Stimulated activated CD4-positive, alpha-beta T cell treated with anti-CD3 and anti-CD28 coated beads, Interleukin-1b, Interleukin-23, amount 100 ng/mL, for 48 hours (primary cell): ENCODE measurements around the gene MYMX.
"Not testable (repeated sequence)": the region's sequence is repeated elsewhere in the genome, so short reads cannot be mapped to it uniquely, and the experiment has no call there.

ENCODE experiments used
- DNase-seq: peaks from one replicate; pipeline ENCODE4 v3.0.0-alpha.2; 2020

Gene MYMX

DNA sequence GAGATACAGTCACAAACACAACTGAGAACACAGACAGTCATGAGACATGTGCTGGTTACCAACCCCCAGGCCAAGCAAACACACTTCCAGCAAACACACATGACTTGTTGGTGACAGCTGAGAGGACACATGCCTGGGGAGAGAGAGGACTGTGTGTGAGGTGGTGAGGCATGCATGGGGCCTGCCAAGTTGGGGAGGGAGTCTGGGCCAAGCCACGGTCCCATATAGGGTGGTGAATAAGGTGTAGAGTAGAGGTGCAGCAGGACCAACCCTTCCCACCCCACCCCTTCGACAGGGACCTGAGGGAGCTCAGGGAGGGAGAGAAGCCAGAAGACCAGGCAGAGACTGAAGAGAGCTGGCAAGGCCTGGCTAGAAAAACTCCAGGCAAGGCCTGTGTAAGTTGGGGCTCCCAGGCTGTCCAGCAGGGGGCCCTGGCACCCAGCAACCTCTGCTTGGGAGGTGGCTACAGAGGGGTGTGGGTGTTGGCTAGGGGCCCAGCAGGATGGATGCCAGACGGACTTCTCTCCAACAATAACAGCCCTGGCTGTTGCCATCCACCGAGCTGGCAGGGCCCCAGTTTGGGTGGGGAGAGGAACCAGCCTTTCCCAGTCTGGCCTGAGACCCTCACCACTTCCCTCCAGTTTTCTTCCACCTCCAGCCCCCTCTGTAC is 4.7 kb downstream of the MYMX start:
- peak; percentile 81 for DNase-seq

DNA sequence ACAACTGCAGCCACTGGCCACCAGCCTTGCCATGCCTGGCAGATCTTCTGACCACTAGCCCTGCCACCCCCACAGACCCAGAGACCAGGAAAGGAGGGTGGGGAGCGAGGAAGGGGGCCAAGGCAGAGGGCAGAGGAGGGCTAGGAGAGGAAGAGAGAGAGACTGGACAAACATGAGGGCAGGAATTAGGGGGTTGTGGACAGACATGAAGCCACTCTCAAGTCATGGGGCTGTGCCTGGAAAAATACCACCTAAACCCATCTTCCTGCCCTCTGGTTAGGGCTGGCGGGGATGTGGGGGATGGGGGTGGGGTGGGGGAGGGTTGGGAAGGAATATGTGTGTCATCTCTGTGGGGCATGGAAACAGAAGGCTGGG is 5.2 kb downstream of the MYMX start:
- DNase-seq: no peak

DNA sequence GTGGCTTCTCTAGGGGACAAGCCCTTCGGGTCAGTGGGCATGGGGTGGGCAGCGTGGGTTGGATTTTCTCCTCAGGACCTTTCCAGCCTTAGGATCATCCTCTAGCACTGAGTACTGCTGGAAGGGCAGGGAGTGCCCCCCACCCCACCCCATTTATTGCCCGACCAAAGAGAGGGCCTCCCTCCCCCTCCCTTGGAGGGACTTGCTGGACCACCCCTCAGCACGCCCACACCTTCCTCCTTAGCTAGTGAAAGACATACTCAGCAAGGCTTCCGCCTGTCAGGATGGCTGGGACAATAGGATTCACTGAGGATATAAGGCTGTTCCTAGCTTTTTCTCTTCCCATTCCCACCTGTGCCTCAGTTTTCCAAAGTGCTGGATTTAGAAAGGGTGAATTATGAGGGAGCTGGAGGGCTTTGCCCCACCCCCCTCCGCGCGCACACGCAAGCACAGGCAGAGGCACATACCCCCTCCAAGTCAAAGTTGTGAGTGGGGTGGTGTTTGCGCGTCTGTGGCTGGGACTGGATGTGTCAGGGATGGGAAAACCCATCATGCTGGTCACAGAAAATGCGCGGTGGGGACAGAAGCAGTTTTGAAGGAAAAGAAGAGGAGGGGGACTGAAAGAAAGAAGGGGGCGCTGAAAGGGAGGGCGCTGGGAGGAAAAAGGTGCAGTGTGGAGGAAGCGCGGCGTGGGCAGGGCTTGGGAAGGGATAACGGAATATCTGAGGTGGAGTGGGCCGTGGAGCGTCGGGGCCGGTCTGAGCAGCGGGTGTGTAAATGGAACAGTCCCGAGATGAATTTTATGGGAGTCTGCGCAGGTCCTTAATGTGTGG is 6.0 kb downstream of the MYMX start:
- DNase-seq: no peak

DNA sequence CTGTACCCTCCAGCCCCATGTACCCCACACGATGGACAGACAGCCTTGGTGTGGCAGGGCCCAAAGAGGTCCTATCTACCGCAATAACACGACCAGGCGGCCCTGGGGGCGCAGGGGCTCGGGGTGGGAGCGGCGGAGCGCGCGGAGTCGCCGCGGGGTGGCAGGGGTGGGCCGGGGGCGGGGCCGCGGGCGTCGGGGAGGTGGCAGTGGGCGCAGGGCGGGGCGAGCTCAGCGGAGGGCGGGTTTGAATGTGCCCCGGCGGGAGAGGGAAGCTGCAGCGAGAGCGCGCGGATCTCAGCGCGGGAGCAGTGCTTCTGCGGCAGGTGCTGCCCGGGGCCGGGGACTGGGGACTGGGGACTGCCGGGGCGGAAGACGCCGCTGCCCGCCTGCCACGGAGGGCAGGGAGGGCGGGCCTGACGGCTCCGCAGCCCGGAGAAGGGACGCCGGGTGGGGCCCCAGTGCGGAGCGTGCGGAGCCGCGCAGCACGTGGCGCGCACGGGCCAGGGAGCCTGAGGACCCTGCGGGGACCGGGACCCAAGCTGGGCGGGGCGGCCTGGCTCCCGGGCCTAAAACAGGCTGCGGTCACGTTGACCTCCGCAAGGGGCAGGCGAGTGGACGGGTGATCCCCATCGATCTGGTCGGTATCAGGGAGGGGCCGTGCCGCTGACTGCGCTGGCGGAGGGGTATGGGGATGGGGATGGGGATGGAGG is 6.7 kb downstream of the MYMX start, which contains the start of gene SLC29A1:
SLC29A1 (plus strand) TSS at position 277 of the 710 bp plus-strand sequence. CDS start 3,719 bp downstream, outside the sequence.
- peak; percentile 83 for DNase-seq

DNA sequence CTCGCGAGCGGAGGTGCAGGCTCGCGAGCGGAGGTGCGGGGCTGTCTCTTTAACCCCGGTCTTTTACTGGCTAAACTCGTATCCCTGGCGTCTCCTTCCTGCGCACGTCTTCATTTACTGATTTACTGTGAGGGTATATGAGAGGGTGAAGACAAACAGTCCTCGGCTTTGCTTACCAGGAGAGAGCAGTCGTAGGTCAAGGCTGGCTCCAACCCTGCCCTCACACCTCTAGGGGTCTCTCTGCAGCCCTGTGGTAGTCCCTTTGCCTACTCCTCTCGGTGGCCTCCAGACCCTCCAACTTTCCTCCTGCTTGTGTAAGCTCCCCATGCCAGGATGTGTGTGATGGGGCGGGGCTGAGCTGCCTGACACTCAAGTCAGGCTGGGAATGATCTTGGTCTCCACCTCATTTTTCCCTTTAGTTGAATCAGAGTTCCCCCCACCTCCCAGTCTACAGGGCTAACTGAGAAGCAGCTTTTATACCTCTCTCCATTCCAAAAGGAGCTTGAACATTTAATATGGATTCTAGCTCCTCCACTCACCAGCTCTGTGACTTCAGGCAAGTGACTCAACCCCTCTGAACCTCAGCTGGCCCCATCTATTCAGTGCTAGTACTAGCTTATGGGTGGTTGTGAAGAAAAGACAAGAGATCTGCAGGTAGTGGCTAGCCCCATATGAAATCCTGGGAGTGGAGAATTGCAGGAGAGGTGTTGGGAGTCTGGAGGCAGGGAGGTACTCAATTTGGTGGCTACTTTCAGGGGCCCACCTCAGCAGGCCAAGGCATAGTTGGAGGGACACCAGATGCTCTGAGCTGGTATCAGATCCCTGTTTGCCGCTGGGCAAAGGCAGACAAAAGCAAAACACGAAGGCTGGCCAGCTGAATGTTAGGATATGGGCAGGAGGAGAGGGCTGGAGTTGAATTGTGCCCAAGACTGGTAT is 7.6 kb downstream of the MYMX start:
- DNase-seq: no peak

DNA sequence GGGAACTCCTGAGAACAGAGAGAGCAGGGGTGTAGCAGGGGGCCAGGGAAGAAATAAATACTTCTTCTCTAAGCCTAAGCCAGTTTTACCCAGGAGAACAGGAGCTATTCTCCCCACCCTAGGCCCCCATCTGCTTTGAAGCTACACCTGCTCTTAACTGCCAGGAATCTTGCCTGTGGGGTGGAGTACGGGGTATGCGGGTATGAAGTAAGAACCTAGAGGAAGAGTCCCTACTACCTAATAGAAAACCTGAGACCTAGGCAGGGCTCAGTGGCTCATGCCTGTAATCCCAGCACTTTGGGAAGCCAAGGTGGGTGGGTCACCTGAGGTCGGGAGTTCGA is 8.2 kb downstream of the MYMX start:
- no peak for DNase-seq

DNA sequence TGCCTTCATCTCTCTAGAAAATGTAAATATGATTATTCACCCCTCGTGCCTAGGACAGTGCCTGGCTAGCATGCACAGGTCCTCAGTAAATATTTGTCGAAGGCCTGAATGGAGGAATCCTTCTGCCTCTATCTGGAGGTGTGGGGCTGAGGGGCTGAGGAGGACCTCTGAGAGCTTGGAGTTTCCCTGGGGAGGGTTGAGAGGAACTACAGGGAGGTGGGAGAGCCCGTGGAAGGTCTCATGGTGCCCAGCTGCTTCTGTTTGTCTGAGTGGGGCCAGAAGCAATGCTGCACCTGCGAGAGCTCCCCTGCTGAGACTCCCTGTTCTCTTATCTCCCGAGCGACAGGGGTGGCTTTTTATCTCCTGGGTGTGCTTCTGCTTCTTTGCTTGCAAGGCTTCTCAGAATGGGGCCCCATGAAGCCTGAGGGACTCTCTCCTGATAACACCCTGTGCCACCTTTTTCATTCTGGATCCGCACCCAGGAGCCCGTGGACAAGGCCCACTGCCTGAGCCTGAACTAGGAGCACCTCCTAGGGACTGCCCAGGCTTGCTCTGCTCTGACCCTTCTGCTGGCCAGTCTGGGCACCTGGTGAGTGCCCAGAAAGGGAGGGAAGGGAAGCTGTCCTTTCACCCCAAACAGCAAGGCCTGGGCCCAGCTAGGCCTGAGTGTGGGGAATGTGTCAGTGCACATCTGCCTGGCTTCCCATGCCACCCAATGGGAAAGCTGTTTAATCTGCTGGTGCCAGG is 9.0 kb downstream of the MYMX start:
- no peak for DNase-seq

DNA sequence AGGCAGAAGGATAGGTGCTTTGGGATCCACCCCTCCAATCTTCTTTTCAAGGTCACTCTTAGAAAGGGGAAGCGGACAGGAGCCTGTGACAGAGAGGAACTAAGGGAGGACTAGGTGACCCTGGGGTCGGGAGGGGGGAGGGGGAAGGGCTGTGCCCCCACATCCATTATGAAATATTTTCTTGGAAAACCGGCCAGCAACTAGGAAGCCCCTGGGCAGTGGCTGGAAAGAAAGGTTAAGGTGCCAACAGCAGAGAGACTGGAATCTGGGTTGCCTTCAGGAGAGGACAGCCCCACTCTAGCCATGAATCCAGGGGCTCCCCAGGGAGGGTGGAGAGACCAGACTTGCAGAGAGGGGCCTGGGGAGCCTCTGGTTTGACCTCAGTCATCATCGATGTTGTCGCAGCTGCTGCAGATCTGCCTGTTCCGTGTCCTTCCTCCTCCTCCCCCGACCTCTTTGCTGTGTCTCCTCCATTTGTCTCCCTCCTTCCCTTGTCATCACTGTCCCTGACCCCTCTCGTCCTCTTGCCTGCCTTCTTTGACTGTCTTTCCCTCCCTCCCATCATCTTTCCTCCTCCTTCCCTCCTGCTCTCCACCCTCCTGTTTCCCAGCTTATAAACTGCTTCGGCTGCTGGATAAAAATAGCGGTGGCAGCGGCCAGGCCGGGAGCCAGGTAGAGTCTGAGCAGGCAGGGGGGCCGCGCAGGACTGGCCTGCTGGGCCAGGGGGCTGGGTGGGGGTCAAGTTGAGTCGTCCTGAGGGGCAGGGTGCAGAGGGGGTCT is 9.8 kb downstream of the MYMX start:
- no peak for DNase-seq

DNA sequence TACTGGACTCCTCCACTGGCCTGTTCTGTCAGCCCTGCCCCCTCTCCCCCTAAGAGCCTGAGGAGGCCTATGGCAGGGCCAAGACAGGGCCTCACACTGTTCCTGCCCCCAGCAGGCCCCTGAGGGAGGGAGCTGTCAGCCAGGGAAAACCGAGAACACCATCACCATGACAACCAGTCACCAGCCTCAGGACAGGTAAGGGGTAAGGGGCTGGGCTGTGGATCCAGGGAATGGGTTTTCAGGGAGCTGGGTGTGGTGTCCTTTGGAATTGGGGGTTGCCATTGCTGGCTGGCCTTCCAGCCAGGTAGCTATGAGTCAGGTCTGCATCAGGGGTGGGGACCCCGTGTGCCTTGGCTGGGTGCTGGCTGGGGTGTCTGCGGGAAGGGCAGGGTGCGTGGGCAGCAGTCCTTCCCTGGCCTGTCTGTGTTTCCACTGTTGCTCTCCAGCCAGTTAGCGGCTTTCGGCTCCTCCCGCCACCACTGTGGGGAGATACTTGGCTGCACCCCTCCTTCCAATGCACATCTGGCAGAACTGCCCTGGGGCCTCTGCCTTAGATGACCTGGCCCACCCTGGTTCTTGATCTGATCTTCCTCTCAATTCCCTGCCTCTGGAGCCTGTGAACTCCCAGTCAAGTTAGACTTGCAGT is 10.5 kb downstream of the MYMX start:
- no peak for DNase-seq

DNA sequence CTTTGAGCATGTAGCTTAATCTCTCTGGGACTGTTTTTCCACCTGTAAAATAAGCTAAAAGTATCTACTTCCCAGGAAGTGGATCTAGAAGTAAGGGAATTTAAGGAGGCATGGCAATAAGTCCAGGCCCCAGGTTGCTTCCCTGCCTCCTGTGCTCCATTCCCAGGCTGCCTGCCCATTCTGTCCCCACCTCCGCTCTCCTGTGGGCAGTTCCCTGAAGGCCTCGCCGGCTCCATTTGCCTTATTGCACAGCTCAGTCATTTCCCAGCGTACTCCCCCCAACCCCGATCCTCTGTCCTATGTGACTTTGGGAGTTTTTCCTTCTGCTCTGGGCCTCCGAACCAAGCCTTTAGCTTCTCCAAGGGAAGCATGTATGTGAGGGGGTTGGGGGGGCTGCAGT is 11.3 kb downstream of the MYMX start:
- no peak for DNase-seq

DNA sequence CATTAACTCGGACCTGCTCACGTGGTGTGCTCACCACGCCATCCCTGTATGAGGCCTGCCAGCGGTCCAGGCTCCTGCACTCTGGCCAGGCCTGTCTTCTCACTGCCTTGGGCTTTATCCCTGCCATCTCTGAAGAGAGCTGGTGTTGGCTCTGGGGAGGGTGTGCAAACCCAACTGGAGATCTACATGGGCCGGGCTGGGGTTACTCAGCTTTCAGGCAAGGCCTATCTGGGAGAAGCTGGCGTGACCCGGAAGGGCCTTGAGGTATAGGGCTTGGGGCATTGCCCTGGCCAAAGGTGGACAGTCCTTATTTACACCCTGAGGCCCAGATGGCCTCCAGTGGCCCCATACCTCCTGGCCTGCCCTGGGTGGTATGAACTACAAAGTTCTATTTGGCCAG is 11.7 kb downstream of the MYMX start:
- no peak for DNase-seq

DNA sequence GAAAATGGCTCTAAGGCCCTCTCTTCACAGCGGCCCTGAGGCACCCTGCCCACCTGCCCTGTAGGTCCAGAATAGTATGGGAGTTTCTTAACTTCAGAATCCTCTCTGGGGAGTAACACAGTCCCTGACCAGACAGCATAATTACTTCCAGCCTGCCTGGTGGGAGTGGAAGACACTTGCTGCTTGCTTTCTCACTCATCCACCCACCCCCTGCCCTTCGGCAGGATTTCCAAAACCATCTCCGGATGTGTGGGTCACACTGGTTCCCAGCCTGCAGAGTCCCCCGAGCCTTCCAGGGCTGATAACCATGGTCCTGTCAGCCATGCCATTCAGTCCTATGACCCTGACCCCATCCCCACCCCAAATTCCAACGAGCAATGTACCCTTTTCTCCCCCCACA is 12.1 kb downstream of the MYMX start:
- no peak for DNase-seq

DNA sequence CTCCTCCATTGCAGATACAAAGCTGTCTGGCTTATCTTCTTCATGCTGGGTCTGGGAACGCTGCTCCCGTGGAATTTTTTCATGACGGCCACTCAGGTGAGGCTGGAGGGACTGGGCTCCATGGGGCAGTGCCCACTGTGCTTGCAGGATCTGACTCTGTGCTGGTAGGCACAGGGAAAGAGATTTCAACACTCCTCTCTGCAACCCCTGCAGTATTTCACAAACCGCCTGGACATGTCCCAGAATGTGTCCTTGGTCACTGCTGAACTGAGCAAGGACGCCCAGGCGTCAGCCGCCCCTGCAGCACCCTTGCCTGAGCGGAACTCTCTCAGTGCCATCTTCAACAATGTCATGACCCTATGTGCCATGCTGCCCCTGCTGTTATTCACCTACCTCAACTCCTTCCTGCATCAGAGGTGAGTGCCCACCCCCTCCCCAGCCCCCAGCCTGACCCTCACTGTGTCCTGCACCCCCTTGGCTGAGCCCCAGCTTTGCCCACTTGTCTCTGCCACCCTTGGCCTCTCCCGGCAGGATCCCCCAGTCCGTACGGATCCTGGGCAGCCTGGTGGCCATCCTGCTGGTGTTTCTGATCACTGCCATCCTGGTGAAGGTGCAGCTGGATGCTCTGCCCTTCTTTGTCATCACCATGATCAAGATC is 12.8 kb downstream of the MYMX start:
- no peak for DNase-seq

DNA sequence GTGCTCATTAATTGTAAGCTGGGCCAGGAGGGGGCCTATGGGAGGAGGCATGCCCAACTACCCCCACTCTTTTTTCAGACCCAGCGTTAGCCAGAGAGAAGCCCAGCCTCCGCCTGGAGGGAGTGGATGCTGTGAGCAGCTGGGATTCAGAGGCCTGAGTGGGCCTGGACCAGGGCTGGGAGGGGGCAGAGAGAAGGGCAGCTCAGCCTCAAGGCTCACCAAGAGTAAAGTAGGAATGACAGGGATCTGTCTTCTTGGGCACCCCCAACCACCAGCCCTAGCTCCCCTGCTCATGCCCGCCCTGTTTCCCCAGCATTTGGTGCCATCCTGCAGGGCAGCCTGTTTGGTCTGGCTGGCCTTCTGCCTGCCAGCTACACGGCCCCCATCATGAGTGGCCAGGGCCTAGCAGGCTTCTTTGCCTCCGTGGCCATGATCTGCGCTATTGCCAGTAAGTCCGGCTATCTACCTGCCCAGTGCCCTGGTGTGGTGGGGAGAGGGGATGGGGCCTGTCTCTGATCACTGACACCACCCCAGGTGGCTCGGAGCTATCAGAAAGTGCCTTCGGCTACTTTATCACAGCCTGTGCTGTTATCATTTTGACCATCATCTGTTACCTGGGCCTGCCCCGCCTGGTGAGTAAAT is 13.4 kb downstream of the MYMX start:
- DNase-seq: no peak

DNA sequence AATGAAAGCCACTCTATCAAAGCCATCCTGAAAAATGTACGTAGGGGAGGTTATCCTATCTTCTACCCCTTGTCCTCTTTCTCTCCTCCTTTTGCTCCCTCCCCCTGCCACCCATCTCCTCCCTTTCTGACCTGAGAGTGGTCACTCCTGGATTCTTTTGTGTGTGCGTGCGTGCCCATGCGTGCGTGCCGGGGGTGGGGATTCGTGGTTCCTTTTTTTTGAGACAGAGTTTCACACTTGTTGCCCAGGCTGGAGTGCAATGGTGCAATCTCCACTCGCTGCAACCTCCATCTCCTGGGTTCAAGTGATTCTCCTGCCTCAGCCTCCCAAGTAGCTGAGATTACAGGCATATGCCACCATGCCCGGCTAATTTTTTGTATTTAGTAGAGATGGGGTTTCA is 14.7 kb downstream of the MYMX start:
- DNase-seq: not testable (repeated sequence)

DNA sequence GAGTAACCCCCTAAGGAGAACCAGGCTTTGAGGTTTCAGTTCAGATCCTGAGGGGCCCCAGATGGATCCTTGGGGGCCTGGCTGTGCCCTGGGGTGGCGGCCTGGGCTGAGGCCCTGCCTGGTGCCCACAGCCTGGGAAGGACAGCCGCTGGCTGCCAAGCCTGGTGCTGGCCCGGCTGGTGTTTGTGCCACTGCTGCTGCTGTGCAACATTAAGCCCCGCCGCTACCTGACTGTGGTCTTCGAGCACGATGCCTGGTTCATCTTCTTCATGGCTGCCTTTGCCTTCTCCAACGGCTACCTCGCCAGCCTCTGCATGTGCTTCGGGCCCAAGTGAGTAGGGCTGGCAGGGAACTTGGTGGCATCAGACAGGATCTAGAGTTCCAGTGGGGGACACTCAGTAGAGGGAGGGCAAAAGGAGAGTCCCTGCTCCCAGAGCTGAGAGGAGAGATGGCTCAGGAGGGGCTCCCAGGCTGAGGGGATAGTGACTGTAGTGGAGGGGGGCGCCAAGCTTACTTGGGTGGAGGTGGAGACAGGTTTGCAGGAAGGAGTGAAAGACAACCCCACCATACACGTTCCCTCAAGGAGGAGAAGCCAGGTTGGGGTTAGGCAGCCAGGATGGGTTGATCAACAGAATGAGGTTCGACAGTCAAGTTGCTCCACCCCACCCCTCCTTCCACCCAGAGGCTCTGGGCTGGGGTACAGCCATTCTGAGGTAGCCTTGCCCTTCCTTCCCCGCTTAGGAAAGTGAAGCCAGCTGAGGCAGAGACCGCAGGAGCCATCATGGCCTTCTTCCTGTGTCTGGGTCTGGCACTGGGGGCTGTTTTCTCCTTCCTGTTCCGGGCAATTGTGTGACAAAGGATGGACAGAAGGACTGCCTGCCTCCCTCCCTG is 16.2 kb downstream of the MYMX start:
- no peak for DNase-seq

DNA sequence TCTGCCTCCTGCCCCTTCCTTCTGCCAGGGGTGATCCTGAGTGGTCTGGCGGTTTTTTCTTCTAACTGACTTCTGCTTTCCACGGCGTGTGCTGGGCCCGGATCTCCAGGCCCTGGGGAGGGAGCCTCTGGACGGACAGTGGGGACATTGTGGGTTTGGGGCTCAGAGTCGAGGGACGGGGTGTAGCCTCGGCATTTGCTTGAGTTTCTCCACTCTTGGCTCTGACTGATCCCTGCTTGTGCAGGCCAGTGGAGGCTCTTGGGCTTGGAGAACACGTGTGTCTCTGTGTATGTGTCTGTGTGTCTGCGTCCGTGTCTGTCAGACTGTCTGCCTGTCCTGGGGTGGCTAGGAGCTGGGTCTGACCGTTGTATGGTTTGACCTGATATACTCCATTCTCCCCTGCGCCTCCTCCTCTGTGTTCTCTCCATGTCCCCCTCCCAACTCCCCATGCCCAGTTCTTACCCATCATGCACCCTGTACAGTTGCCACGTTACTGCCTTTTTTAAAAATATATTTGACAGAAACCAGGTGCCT is 16.9 kb downstream of the MYMX start:
- no peak for DNase-seq
